A549 (cell line): ENCODE results near the gene PI4K2B.

Experiments used
- CTCF ChIP-seq: fragments of >200 bp; sonication (Bioruptor Twin); formaldehyde crosslinking; IDR thresholded peaks from 3 replicates; pipeline ENCODE4 v1.5.1; 2016
- EHF ChIP-seq: fragments of 250-450 bp; sonication (Bioruptor Pico); IDR thresholded peaks from 2 replicates; pipeline ENCODE4 v1.5.0; 2020; ENCODE audit warnings: mild to moderate bottlenecking
- ELK1 ChIP-seq: fragments of 150-350 bp; IDR thresholded peaks from 2 replicates; pipeline ENCODE4 v1.6.1; 2014; ENCODE audit warnings: low read depth, mild to moderate bottlenecking, low read length
- EP300 ChIP-seq, 2 experiments: fragments of >200 bp; sonication (Bioruptor Twin); formaldehyde crosslinking; IDR thresholded peaks; 2 replicates in 1 of 2; 3 replicates in 1 of 2; pipeline ENCODE4 v1.6.1; 2016 to 2017
- GATA3 ChIP-seq: IDR thresholded peaks from 2 replicates; pipeline ENCODE4 v1.6.1; 2012; ENCODE audit warnings: borderline replicate concordance
- NPAS2 ChIP-seq: fragments of 250-450 bp; sonication (Bioruptor Pico); IDR thresholded peaks from 2 replicates; pipeline ENCODE4 v1.8.0; 2022; ENCODE audit warnings: mild to moderate bottlenecking, moderate library complexity, borderline replicate concordance
- PBX3 ChIP-seq: IDR thresholded peaks from 2 replicates; pipeline ENCODE4 v1.6.1; 2012
- POLR2A ChIP-seq: IDR thresholded peaks from 2 replicates; pipeline ENCODE4 v1.6.1; 2012; ENCODE audit warnings: mild to moderate bottlenecking, low read length
- RCOR1 ChIP-seq: fragments of 150-350 bp; IDR thresholded peaks from 2 replicates; pipeline ENCODE4 v1.6.1; 2014; ENCODE audit warnings: antibody characterized with exemption, low read length, low read depth
- RFX5 ChIP-seq: fragments of 450-650 bp; IDR thresholded peaks from 2 replicates; pipeline ENCODE4 v1.7.1; 2014; ENCODE audit warnings: antibody characterized with exemption, mild to moderate bottlenecking, moderate library complexity

GRCh38 chr4:25301471-25301870 lies 67.6 kb downstream of the PI4K2B start:
- no peak for TF ChIP-seq RCOR1
- no peak for TF ChIP-seq PBX3
- no peak for TF ChIP-seq POLR2A
- TF ChIP-seq CTCF = no peak
- no peak for TF ChIP-seq ELK1
- TF ChIP-seq RFX5 = no peak
- TF ChIP-seq EP300 (IDR thresholded peaks at IDR 0.05) = no peak
- no peak for TF ChIP-seq GATA3
- no peak for TF ChIP-seq NPAS2 (CRISPR knock-in tag)
- TF ChIP-seq EHF (CRISPR knock-in tag) = no peak
